ENCODE data around the gene PRDM16.

GRCh38 chr1:3105167-3105863 lies 36.3 kb downstream of the PRDM16 start:
- TF ChIP-seq POLR2A (IDR thresholded peaks at IDR 0.05) (no peak), EP300 (IDR thresholded peaks at IDR 0.05) (no peak)
- TF ChIP-seq, protein P1, sequence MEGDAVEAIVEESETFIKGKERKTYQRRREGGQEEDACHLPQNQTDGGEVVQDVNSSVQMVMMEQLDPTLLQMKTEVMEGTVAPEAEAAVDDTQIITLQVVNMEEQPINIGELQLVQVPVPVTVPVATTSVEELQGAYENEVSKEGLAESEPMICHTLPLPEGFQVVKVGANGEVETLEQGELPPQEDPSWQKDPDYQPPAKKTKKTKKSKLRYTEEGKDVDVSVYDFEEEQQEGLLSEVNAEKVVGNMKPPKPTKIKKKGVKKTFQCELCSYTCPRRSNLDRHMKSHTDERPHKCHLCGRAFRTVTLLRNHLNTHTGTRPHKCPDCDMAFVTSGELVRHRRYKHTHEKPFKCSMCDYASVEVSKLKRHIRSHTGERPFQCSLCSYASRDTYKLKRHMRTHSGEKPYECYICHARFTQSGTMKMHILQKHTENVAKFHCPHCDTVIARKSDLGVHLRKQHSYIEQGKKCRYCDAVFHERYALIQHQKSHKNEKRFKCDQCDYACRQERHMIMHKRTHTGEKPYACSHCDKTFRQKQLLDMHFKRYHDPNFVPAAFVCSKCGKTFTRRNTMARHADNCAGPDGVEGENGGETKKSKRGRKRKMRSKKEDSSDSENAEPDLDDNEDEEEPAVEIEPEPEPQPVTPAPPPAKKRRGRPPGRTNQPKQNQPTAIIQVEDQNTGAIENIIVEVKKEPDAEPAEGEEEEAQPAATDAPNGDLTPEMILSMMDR (IDR thresholded peaks at IDR 0.05): no peak
